H1 (cell line): ENCODE results near the gene UBXN11. TPM values are rescaled to one million over a fixed set of nuclear protein-coding genes. Genes with fewer than 3 reads are reported as not detected.
A peak's percentile ranks its signal among the peaks of the same experiment; 100 is the strongest.

ENCODE experiments used
- CTCF ChIA-PET: fragments of 300-600 bp; sonication (Branson Sonifier 250); formaldehyde crosslinking; loops from one replicate; lab custom pipeline; 2021; ENCODE audit not compliant: partially characterized antibody; lab: Charles Lee
- POLR2A ChIA-PET: fragments of 300-600 bp; sonication (Branson Sonifier 250); formaldehyde crosslinking; loops from one replicate; lab custom pipeline; 2021; ENCODE audit warnings: inconsistent platforms; ENCODE audit not compliant: partially characterized antibody; lab: Charles Lee
- DNase-seq, 2 experiments: peaks; one replicate each; pipeline versions ENCODE4 v3.0.0 to v3.0.0-alpha.2; 2010 to 2022; ENCODE audit warnings: low spot score in 2 of 2, low read depth in 1 of 2, mixed read lengths in 1 of 2
- FAIRE-seq: peaks from 2 replicates; lab custom pipeline; 2011; peaks lifted over from hg19 to GRCh38; lab: Jason Lieb, UNC
- H2AFZ ChIP-seq: 2 replicates; pipeline ENCODE4 v1.8.1; 2012; ENCODE audit warnings: low read length, inconsistent platforms
- H2AK5ac ChIP-seq: 2 replicates; pipeline ENCODE4 v1.6.1; 2013; ENCODE audit warnings: low read depth, low read length
- H2BK120ac ChIP-seq: replicated peaks from 2 replicates; pipeline ENCODE3; 2013; ENCODE audit warnings: low read depth, low read length, inconsistent platforms
- H2BK12ac ChIP-seq: 2 replicates; pipeline ENCODE4 v1.6.1; 2013; ENCODE audit warnings: low read depth, low read length
- H2BK15ac ChIP-seq: 2 replicates; pipeline ENCODE4 v1.6.1; 2013; ENCODE audit warnings: low read length
- H2BK20ac ChIP-seq: 2 replicates; pipeline ENCODE4 v1.6.1; 2013; ENCODE audit warnings: low read length
- H2BK5ac ChIP-seq: 2 replicates; pipeline ENCODE4 v1.6.1; 2013; ENCODE audit warnings: low read depth, low read length
- H3K14ac ChIP-seq: 2 replicates; pipeline ENCODE4 v1.6.1; 2013; ENCODE audit warnings: inconsistent platforms; ENCODE audit not compliant: insufficient read length
- H3K18ac ChIP-seq: 2 replicates; pipeline ENCODE4 v1.6.1; 2013; ENCODE audit warnings: low read length; ENCODE audit errors: extremely low read depth
- H3K23ac ChIP-seq: 2 replicates; pipeline ENCODE4 v1.6.1; 2013; ENCODE audit warnings: inconsistent platforms; ENCODE audit not compliant: insufficient read length
- H3K23me2 ChIP-seq: 2 replicates; pipeline ENCODE4 v1.6.1; 2013; ENCODE audit warnings: low read depth, low read length
- H3K27ac ChIP-seq: 2 replicates; pipeline ENCODE4 v1.6.1; 2011; ENCODE audit warnings: low read depth, low read length, inconsistent platforms
- H3K27me3 ChIP-seq, 4 experiments: replicated peaks in 1 of 4; 1 replicate in 1 of 4; 2 replicates in 3 of 4; pipeline versions ENCODE4 v1.6.1 to v1.8.1; 2011 to 2013; ENCODE audit warnings: low read length in 3 of 4, mild to moderate bottlenecking in 3 of 4, inconsistent platforms in 2 of 4, mixed read lengths in 2 of 4, moderate library complexity in 1 of 4; ENCODE audit not compliant: control insufficient read depth in 3 of 4, insufficient read depth in 3 of 4; ENCODE audit errors: extremely low read depth in 1 of 4
- H3K36me3 ChIP-seq, 4 experiments: 2 replicates each; pipeline versions ENCODE4 v1.6.1 to v1.8.1; 2011 to 2013; ENCODE audit warnings: mild to moderate bottlenecking in 4 of 4, low read length in 3 of 4, moderate library complexity in 2 of 4, control low read depth in 1 of 4, inconsistent platforms in 1 of 4; ENCODE audit not compliant: insufficient read depth in 4 of 4, control insufficient read depth in 2 of 4
- H3K4ac ChIP-seq: replicated peaks from 2 replicates; pipeline ENCODE3; 2013; ENCODE audit warnings: low read length, low read depth, mixed read lengths, inconsistent platforms; ENCODE audit not compliant: insufficient read length
- H3K4me1 ChIP-seq, 4 experiments: replicated peaks in 1 of 4; 1 replicate in 1 of 4; 2 replicates in 3 of 4; pipeline versions ENCODE4 v1.6.1 to v1.8.1; 2011 to 2013; ENCODE audit warnings: low read length in 3 of 4, inconsistent platforms in 2 of 4, mixed read lengths in 1 of 4; ENCODE audit not compliant: insufficient read depth in 4 of 4, control insufficient read depth in 3 of 4
- H3K4me2 ChIP-seq, 2 experiments: 2 replicates each; pipeline versions ENCODE4 v1.6.1 to v1.8.1; 2011 to 2013; ENCODE audit warnings: low read depth in 2 of 2, low read length in 2 of 2, control low read depth in 1 of 2, inconsistent platforms in 1 of 2, mild to moderate bottlenecking in 1 of 2; ENCODE audit not compliant: insufficient read depth in 1 of 2
- H3K4me3 ChIP-seq, 4 experiments: fragments of 200-600, 300-600 bp in 1 of 4; sonication (generic), shearing (Covaris generic), sonication (Bioruptor Twin) in 1 of 4; 2 replicates each; pipeline versions ENCODE4 v1.5.1 to v1.8.1; 2011 to 2016; ENCODE audit warnings: low read length in 4 of 4, low read depth in 3 of 4, control low read depth in 2 of 4, inconsistent platforms in 2 of 4, mild to moderate bottlenecking in 2 of 4, mixed read lengths in 1 of 4, moderate library complexity in 1 of 4; ENCODE audit not compliant: insufficient read depth in 2 of 4; ENCODE audit errors: extremely low read depth in 1 of 4
- H3K56ac ChIP-seq: replicated peaks from 2 replicates; pipeline ENCODE3; 2013; ENCODE audit warnings: low read depth, mild to moderate bottlenecking, mixed read lengths, low read length, inconsistent platforms; ENCODE audit not compliant: insufficient read length
- H3K79me1 ChIP-seq: 2 replicates; pipeline ENCODE4 v1.6.1; 2013; ENCODE audit warnings: low read depth, low read length, control low read depth
- H3K79me2 ChIP-seq, 2 experiments: 2 replicates each; pipeline versions ENCODE4 v1.6.1 to v1.8.1; 2012 to 2013; ENCODE audit warnings: low read length in 2 of 2, mild to moderate bottlenecking in 2 of 2, inconsistent platforms in 1 of 2; ENCODE audit not compliant: insufficient read depth in 2 of 2, control insufficient read depth in 1 of 2
- H3K9ac ChIP-seq, 4 experiments: replicated peaks in 1 of 4; 1 replicate in 1 of 4; 2 replicates in 3 of 4; pipeline versions ENCODE4 v1.6.1 to v1.8.1; 2011 to 2013; ENCODE audit warnings: low read depth in 3 of 4, low read length in 3 of 4, control low read depth in 2 of 4, mild to moderate bottlenecking in 2 of 4, moderate library complexity in 2 of 4, inconsistent platforms in 1 of 4; ENCODE audit errors: extremely low read depth in 1 of 4
- H3K9me3 ChIP-seq, 2 experiments: 2 replicates each; pipeline versions ENCODE4 v1.6.1 to v1.8.1; 2012 to 2013; ENCODE audit warnings: mild to moderate bottlenecking in 2 of 2, moderate library complexity in 2 of 2, control low read depth in 1 of 2, inconsistent platforms in 1 of 2, low read depth in 1 of 2, low read length in 1 of 2, mixed read lengths in 1 of 2; ENCODE audit not compliant: insufficient read depth in 2 of 2
- H4K20me1 ChIP-seq, 2 experiments: replicated peaks in 1 of 2; 2 replicates each; pipeline versions ENCODE3 to v1.8.1; 2011 to 2013; ENCODE audit warnings: inconsistent platforms in 2 of 2, low read length in 2 of 2, mild to moderate bottlenecking in 1 of 2; ENCODE audit not compliant: insufficient read depth in 2 of 2, control insufficient read depth in 1 of 2
- H4K5ac ChIP-seq: 2 replicates; pipeline ENCODE4 v1.6.1; 2013; ENCODE audit warnings: low read length, low read depth, mixed read lengths, inconsistent platforms; ENCODE audit not compliant: insufficient read length
- H4K8ac ChIP-seq: 2 replicates; pipeline ENCODE4 v1.8.0; 2013; ENCODE audit warnings: mild to moderate bottlenecking, moderate library complexity, low read length, inconsistent platforms; ENCODE audit not compliant: insufficient read depth; ENCODE audit errors: extremely low read depth
- H4K91ac ChIP-seq: replicated peaks from 2 replicates; pipeline ENCODE3; 2013; ENCODE audit warnings: low read length, mixed read lengths, inconsistent platforms; ENCODE audit not compliant: insufficient read length
- MAFK ChIP-seq: IDR thresholded peaks from 2 replicates; pipeline ENCODE4 v1.6.1; 2012; ENCODE audit warnings: low read depth, mild to moderate bottlenecking, improper control_type of control experiment, low read length
- SP4 ChIP-seq: IDR thresholded peaks from 2 replicates; pipeline ENCODE4 v1.6.1; 2012; ENCODE audit warnings: low read length, inconsistent platforms
- WGBS, 2 experiments: shearing (Covaris generic) in 1 of 2; methylation state at CpG; one replicate each; pipeline versions ENCODE4 v1.1.6 to v1.1.7; 2013 to 2015; ENCODE audit warnings: low lambda C conversion rate in 2 of 2, mixed read lengths in 2 of 2, inconsistent platforms in 1 of 2, low coverage in 1 of 2, missing lambda C conversion rate in 1 of 2; ENCODE audit not compliant: insufficient replicate concordance in 2 of 2, insufficient coverage in 1 of 2, insufficient read length in 1 of 2; ENCODE audit errors: extremely low coverage in 1 of 2, missing lambda C conversion rate in 1 of 2; 5-methylcytosine and 5-hydroxymethylcytosine counted together
- polyA plus RNA-seq, 7 experiments: library from polyadenylated mRNA; depleted of rRNA in 3 of 7; stranded (reverse) in 5 of 7; unstranded in 2 of 7; fragments of >200 nt in 5 of 7; fragments of 200-250 nt in 2 of 7; gene quantifications; 1 replicate in 5 of 7; 2 replicates in 1 of 7; 4 replicates in 1 of 7; pipeline versions ENCODE4 v1.2.1 to v1.2.3, GENCODE V29; 2011 to 2013; ENCODE audit warnings: missing spikeins in 2 of 7, mixed read lengths in 2 of 7
- total RNA-seq: library from RNA; stranded (reverse); fragmentation: NEBNext Ultra II Directional; extraction: Animal tissue kit (Norgen Biotek cat#: 25700); gene quantifications from 2 replicates; pipeline ENCODE4 v1.2.1, GENCODE V29; 2021

UBXN11 gene
- total and polyA plus RNA-seq, 2 of the 8 experiments (the other 6 are each of a cell fraction or from before 2014, with no cell fraction given) = 6.3 to 10.4 TPM

DNA sequence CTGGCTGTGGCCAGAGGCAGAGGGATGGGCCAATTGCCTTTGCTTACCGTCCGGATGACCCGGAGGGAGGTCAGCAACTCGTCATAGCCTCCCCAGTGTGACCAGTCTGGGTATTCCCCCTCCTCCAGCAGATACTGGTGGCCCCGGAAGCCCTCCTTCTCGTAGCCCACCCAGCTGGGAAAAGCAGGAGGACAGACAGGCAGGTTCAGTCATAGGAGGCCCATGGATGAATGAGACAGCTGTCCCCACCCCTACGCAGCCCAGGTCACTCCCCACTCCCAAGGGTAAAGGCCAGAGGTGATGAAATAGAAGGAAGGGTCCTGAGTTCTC, 30.7 kb upstream of the UBXN11 start:
- H3K79me2 ChIP-seq = no peaks in the 10 kb centered on the region
- 69% methylated on average over 7 of the region's 7 CpGs; no CpG with 5 or more reads in 1 of the 2 experiments for WGBS, 2 experiments

More for the DNA sequence above, 30.7 kb upstream of the UBXN11 start:
- POLR2A ChIA-PET = interaction anchor here (0.8 to 6.1 kb wide), 11 partner anchors 11 to 148 kb away, joined by 3 to 44 read pairs (median 14); partner anchors contain the start of genes CD52, CRYBG2, LIN28A and SH3BGRL3
- Histone ChIP-seq H2AFZ (no peak overlapping the region), H3K79me1 (no peaks in the 10 kb centered on the region), H3K56ac (peak overlapping the region; percentile 49), H2BK15ac (no peak overlapping the region; the same call in 1 of the 2 replicates), H3K14ac (no peak overlapping the region), H4K20me1 (no peaks in the 10 kb centered on the region), H3K4me3 (peak overlapping the region in 1 of 4 experiments; percentile 86; a peak in 1 of 8 replicates), H2BK120ac (no peak overlapping the region), H3K4ac (no peak overlapping the region), H2BK20ac (peak overlapping the region; percentile 23; the same call in 1 of the 2 replicates), H4K5ac (no peak overlapping the region), H2BK12ac (peak overlapping the region; percentile 94), H3K27me3 (peaks cover 0 to 11% (median 5%) of the 10 kb centered on the region in 4 experiments; a peak in 5 of 7 replicates), H3K9me3 (no peaks in the 10 kb centered on the region), H3K18ac (peak overlapping the region; percentile 60), H3K4me2 (peak overlapping the region; percentile 92 to 99; a peak in 3 of 4 replicates), H2BK5ac (peak overlapping the region; percentile 83; the same call in 1 of the 2 replicates), H3K36me3 (peaks cover 0 to 2% (median 0%) of the 10 kb centered on the region in 4 experiments; a peak in 1 of 8 replicates), H3K9ac (peak overlapping the region in 2 of 4 experiments; percentile 13 to 20; a peak in 1 of 7 replicates), H3K23ac (no peak overlapping the region), H3K27ac (no peak overlapping the region), H4K91ac (peak overlapping the region; percentile 82), H4K8ac (no peak overlapping the region), H2AK5ac (peak overlapping the region; percentile 97), H3K4me1 (peaks cover 3 to 12% (median 6%) of the 10 kb centered on the region in 4 experiments), H3K23me2 (peaks cover 8% of the 10 kb centered on the region; the same call in 1 of the 2 replicates)
- CTCF ChIA-PET = interaction anchor here (1.3 to 57.0 kb wide), 3 partner anchors 9 to 44 kb away, joined by 3 to 1530 read pairs (median 3); partner anchors contain the start of genes SH3BGRL3 and UBXN11
- no peak for TF ChIP-seq SP4
- no peak for TF ChIP-seq MAFK
- FAIRE-seq (no peak), DNase-seq (no peak)
